ENCODE results near the gene PFAS.
"Not testable (repeated sequence)": the region's sequence is repeated elsewhere in the genome, so short reads cannot be mapped to it uniquely, and the experiment has no call there.

Gene PFAS, protein sequence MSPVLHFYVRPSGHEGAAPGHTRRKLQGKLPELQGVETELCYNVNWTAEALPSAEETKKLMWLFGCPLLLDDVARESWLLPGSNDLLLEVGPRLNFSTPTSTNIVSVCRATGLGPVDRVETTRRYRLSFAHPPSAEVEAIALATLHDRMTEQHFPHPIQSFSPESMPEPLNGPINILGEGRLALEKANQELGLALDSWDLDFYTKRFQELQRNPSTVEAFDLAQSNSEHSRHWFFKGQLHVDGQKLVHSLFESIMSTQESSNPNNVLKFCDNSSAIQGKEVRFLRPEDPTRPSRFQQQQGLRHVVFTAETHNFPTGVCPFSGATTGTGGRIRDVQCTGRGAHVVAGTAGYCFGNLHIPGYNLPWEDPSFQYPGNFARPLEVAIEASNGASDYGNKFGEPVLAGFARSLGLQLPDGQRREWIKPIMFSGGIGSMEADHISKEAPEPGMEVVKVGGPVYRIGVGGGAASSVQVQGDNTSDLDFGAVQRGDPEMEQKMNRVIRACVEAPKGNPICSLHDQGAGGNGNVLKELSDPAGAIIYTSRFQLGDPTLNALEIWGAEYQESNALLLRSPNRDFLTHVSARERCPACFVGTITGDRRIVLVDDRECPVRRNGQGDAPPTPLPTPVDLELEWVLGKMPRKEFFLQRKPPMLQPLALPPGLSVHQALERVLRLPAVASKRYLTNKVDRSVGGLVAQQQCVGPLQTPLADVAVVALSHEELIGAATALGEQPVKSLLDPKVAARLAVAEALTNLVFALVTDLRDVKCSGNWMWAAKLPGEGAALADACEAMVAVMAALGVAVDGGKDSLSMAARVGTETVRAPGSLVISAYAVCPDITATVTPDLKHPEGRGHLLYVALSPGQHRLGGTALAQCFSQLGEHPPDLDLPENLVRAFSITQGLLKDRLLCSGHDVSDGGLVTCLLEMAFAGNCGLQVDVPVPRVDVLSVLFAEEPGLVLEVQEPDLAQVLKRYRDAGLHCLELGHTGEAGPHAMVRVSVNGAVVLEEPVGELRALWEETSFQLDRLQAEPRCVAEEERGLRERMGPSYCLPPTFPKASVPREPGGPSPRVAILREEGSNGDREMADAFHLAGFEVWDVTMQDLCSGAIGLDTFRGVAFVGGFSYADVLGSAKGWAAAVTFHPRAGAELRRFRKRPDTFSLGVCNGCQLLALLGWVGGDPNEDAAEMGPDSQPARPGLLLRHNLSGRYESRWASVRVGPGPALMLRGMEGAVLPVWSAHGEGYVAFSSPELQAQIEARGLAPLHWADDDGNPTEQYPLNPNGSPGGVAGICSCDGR (N-terminal part only)

DNA sequence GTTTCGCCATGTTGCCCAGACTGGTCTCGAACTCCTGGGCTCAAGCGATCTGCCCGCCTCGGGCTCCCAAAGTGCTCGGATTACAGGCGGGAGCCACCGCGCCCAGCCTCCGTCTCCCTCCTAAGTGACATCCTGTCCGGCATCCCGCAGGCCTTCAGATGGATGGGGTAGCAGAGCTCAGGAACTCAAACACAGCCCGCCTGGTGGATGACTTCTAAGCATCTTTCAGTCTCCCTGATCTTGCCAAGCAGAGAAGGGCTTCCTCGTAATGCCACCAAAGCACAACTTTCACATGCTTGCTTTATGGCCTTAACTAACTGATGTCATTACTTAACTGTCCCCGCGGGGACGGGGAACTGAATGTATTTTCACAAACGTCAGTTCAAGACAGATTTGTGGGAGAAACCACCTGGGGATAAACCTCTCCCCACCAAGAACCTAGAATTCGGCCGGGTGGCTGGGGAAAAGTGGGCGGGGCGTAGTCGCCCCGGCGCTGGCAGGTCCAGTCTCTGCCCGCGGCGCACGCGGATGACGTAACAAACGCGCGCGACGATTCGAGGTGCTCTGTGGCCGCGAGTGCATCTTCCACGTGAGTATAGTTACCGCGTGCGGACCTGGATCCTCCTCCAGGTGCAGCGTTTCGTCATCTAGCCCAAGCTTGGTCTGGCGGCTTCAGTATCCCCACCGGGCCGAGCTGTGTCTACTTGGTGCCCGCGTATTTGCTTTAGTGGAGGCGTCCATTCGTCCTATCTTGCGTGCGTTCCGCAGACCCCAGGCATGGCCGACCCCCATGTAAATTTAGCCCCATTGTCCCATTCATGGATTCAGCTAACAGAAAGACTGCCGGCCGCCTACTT is at the start of gene PFAS:
Gene PFAS (plus strand): TSS at position 539 of the 857 bp plus-strand sequence. CDS start 4,649 bp downstream, outside the sequence.
- peak; percentile 91 for DNase-seq (ENCODE audit: low read depth)

DNA sequence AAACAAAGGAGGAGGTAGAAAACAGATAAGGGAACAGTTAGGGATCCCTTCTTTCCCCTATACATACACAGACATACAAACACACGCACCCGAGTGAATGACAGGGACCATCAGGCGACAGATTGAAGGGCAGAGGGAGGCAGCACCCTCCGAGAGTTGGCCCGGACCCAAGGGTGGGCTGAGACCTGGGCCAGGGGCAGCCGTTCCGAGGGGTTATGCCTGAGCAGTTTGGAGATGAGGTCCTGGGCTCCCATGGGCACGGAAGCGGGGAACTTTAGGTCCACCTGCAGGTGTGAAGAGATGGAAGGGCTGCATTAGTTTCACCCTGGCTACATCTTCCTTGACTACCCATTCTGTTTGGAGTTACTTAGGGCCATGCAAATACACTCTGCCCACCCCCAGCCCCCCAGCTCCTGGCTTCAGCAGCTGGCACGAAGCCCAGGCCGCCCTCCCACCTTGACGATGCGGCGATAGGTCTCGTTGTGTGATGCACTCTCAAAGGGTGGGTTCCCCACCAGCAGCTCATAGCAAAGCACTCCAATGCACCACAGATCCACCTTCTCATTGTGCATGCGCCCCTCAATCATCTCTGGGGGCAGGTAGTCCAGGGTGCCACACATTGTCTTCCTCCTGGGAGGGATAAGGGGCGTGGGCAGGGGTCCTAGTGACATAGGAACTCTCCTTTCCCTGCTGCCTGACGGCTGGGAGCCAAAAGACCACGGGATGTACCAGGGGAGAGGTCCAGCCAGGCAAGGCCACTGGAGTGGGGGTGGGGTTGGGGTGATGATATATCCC is 44.1 kb upstream of the PFAS start:
- DNase-seq (ENCODE audit: low read depth) = no peak

- DNase-seq (ENCODE audit: low read depth) = no peak
Observed at GRCh38 chr17:8206536-8206935, 42.6 kb upstream of the PFAS start.

- DNase-seq (ENCODE audit: low read depth) = peak; percentile 93
Observed at GRCh38 chr17:8209907-8210760, 39.0 kb upstream of the PFAS start, which contains the start of gene AURKB. Gene AURKB, minus strand, starts transcription at chr17:8210575. Its CDS starts 351 bp downstream, at chr17:8210224.

- no peak for DNase-seq (ENCODE audit: low read depth)
Observed at GRCh38 chr17:8210761-8211458, 38.2 kb upstream of the PFAS start.

DNA sequence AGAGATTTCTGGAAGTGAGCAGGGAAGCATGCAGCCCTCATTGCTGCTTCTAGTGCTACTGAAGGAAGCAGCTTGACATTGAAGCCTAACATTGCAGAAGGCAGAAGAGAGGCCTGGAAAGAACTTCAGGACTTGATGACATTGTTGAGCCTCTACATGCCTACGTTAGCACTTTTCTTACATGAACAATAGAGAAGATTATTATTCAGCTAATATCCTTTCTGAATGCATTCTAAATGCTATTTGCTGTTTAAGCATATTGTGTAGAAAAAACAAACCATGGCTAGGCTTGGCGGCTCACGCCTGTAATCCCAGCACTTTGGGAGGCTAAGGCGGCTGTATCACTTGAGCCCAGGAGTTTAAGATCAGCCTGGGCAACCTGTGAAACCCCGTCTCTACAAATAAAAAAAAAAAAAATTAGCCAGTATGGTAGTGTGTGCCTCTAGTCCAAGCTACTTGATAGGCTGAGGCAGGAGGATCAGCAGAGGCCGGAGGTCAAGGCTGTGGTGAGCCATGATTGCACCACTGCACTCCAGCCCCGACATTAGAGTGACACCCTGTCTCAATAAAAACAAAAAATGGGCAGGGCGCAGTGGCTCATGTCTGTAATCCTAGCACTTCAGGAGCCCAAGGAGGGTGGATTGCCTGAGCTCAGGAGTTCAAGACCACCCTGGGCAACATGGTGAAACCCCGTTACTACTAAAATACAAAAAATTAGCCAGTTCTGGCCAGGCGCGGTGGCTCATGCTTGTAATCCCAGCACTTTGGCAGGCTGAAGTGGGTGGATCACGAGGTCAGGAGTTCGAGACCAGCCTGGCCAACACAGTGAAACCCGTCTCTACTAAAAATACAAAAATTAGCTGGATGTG is 36.5 kb upstream of the PFAS start:
- no peak for DNase-seq (ENCODE audit: low read depth)

- not testable (repeated sequence) for DNase-seq (ENCODE audit: low read depth)
Observed at GRCh38 chr17:8214000-8214399, 35.1 kb upstream of the PFAS start.

DNA sequence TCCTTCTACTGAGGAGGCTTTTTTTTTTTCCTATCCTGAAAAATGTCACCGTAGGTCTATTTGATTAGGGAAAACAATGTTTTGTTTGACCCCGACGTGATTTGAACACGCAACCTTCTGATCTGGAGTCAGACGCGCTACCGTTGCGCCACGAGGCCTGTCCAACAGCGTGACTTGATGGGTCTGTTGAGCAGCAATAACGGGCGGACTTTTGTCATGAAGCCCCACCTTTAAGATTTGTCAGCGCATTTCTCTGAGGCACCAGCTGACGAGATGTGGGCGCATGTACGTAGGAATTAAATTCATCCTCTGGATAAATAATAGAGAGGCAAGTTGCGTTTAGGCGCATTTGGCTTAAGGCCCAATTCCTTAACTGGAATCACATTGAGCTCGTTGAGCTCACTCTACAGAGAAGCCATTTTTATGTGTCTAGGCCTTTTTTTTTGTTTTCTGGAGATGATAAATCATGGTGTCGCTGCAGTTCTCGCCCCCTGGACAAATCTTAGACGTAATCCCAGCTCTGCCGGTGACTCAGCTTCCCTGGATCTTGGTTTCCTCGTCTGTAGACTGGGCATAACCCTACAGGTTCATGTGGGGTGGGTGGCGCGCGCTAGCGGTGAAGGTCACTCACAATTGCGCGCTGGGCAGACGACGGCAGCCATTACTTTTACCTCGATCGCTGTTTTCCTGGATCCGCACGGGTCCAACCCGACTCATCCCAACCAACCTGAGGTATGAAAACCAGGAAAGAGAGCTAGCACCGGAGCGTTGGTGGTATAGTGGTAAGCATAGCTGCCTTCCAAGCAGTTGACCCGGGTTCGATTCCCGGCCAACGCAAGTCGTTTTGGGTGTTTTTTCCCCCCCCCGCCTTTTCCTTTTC is 28.1 kb upstream of the PFAS start:
- DNase-seq (ENCODE audit: low read depth) = peak; percentile 65

DNA sequence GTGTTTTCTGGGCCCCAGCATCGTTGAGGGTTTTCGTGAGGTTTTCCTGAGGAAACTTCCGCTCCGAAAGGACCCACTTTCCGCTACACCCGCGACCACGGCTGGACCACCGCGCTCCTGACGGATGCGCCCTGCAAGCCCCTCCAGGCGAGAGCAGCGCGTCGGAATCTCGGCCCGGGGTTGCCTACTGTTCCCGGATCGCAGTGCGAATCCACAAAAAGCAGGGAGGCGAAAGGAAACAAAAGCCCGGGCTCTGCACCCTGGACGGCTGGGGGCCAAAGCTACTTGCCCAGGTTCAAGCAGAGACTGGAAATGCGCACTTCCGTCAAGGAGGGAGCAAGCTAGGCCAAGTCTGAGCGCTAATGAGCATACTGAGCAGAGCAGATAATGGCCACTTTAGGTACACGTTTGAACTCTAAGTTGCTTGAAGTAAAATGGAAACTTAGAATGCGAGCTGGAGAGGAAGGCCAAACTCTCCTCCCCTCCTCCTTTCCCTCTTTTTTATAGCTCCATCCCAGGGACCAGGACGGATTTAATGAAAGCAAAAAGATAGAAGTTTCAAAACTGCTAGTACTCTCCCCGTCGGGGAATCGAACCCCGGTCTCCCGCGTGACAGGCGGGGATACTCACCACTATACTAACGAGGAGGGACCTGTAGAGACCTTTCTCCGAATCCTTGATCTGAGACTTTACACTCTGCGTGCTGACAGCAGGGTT is 27.3 kb upstream of the PFAS start:
- DNase-seq (ENCODE audit: low read depth) = peak; percentile 64

DNA sequence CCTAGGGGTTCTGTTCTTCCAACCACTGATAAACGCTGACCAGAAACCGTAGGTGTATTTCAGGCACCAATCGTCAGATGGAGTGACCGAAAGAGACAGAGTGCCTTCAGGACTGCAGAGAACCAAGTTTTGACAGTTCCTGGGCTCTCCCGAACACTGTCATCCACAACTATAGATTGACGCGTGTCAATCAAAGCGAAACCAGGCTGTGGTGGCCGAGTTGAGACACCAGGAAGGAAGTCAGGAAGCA is 26.8 kb upstream of the PFAS start:
- no peak for DNase-seq (ENCODE audit: low read depth)

DNA sequence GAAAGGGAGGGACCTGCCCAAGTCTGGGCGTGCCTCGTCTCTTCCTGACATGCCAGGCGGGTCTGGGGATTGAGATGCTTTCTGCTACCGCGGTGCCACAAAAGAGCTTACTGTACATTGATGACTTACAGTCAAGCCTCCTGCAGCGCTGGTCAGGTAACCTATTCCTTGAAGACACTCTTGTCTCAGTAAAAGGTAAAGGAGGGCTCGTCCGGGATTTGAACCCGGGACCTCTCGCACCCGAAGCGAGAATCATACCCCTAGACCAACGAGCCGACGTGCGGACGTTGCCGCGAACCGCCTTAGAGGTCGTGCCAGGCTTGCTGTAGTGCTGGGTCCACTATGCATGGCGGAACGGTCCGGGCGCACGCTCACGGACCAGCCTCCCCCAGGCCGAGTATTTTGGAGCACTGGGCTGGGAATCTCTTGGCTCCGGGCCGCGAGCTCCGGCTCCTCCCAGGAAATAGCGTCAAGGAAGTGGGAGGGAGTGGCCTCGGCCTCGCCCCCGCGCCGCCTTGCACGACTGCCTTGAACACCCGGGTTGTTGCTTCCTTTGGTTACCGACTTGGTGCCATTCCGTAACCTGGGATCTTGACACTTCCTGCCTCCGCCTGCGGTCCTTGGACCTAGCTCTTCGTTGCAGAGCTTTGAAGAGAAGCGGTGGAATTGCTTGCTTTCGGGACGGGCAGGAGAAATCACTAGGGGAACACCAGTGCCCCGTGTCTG is 26.3 kb upstream of the PFAS start:
- DNase-seq (ENCODE audit: low read depth) = peak; percentile 78

- DNase-seq (ENCODE audit: low read depth) = peak; percentile 18
Observed at GRCh38 chr17:8223356-8224126, 25.5 kb upstream of the PFAS start.

- no peak for DNase-seq (ENCODE audit: low read depth)
Observed at GRCh38 chr17:8224891-8225812, 23.9 kb upstream of the PFAS start.

All from T-helper 22 cell (primary cell).